Islet precursor cell (in vitro differentiated cells): ENCODE measurements around the gene SPATA2L.
A peak's percentile ranks its signal among the peaks of the same experiment; 100 is the strongest.

Experiments
- DNase-seq: peaks from one replicate; pipeline ENCODE4 v3.0.0-alpha.2; 2018

Gene SPATA2L

DNA sequence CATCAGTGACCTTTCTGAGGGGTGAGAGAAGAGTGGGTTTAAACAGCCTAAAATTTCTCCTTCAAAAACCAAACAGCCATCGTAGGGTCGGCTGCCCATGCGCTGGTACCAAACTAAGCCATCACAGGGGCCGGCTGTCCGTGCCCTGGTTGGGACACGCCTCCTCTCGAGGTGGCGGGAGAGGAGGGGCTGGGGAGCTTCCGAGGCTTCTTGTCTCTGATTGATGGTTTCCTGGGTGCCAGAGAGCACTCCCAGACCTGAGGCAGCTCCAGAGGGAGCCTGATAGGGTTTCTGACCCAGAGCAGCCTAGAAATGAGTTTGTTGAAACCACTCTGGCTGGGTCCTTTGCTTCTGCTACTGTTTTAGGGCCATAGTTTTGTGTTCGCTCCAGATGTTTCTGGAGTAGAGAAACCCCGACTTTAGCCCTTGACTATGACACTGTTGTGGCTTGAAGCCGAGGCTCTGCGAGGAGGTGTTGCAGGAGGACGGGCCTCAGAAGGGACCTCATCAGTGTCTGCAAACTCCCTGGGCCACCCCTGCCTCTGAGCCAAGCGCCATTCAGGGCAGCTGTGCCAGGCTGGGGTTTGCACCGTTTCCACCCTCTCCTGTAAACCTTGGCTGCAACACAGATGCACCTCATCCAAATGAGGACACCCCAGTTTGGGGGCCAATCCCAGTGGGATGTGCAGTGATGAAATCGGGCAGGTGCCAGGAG is 26.1 kb upstream of the SPATA2L start:
- no peak for DNase-seq

GRCh38 chr16:89723279-89724250 is 22.1 kb upstream of the SPATA2L start:
- no peak for DNase-seq

GRCh38 chr16:89722392-89723278 is 21.1 kb upstream of the SPATA2L start:
- DNase-seq, result no peak

DNA sequence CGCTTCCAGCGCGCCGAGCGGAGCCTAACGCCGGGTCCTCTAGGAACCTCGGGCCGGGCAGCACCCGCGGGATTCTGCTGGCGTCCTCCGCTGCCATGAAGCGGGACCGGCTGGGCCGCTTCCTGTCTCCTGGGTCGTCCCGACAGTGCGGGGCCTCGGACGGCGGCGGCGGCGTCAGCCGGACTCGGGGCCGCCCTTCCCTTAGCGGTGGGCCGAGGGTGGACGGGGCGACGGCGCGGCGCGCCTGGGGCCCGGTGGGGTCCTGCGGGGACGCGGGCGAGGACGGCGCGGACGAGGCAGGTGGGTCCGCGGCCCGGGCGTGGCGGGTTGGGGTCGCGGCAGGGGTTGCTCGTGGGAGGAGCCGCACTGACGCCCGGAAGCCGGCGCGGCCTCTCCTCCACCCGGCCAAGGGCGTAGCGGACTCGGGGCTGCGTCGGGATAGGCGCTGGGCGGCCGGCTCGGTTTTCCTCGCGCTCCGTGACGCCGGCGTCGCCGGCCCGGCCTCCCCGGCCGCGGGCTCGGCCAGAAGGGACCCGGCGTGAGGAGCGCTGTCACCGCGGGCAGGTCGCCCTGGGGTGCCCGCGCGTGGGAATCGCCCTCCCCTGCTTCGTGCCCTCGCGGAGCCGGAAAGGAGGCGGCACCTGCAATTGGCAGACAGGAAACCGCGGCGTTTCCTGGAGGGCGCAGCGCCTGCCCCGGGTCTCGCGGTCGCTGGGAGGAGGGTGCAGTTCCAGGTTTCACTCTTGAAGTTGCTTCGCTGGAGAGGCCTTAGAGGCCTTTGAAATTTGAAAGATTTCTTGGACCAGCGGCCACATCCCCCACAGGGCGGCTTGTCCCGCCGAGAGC is 20.3 kb upstream of the SPATA2L start:
- peak; percentile 77 for DNase-seq

DNA sequence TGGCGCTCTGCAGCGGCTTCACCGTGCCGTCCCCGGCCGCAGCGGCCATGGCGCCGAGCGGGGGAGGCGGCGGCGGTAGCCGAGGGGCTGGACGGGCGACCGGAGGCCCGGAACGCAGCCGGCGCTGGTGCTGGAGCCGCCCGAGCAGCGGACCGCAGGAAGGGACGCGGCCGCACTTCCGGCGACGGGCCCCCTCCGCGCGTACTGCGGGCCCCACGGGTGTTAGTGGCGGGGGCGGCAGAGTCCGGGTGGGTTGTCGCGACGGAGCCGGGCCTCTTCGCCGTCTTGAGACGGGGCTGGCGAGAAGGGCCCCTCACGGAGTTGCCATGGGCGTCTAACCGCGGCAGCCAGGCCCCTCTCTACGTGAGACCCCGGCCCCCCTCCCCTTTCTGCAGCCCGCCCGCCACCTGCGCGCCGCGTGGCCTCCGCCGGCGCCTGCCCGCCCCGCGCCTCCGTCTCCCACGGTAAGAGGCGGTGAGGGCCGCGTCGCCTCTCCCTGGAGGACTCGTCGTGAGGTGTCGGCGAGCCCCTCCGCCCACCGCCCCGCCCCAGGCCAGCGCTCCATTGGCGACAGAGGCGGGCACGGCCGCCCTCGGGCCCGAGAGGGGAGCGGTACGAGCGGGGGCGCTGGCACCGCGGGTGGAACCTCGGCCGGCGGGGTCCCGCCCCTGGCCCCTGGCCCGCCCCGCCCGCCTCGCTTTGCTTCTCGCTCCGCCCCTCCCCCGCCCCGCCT is 19.5 kb upstream of the SPATA2L start, which contains the start of the genes VPS9D1 and ZNF276:
VPS9D1 (minus strand) TSS at position 86 of the 733 bp plus-strand sequence; CDS start at position 49, 37 bp downstream.
ZNF276 (plus strand) TSS at position 725 of the 733 bp plus-strand sequence. CDS start 104 bp downstream, outside the sequence.
- peak; percentile 89 for DNase-seq

DNA sequence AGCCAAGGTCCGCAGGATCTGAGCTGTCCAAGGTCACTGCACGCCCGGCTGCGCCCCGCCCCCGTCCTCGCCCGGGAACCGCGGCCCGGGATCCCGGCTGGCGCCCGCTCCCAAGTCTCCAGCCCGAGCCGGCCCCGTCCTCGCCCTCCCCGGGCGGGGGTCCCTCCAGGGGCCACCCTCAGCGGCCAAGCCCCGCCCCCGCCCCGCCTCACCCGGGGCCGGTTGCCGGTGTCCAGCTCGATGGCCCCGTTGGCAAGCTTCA is 19.0 kb upstream of the SPATA2L start:
- peak; percentile 78 for DNase-seq

- no peak for DNase-seq
Measured at GRCh38 chr16:89717688-89718505, 16.4 kb upstream of the SPATA2L start.

DNA sequence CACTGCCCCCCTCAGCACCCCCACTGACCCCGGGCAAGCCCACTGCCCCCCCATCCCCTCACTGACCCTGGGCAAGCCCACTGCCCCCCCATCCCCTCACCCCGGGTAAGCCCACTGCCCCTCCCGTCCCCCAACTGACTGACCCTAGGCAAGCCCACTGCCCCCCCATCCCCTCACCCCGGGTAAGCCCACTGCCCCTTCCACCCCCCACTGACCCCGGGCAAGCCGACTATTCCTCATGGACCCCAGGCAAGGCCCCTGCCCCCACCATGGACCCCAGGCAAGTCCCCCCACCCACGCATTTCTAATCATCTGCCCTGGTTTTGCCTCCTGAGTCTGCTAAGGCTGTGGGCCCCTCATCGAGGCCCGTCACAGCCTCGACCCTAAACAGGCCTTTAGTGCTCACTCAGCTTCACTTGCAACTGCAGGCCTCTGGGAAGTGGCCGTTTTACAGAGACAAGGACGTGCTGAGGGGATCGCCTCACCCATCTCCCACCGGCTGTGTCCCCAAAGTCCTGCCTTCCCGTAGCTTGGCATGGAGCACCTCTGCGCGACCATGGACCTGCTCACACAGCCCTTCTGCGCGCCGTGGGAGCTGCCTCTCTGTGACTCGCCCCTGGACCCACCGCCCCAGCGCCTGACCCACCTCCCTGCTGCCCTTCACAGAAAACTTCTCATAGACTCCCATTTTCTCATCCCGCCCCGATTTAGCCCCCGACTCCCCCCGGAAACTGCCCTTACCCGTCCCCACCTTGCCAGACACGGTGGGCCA is 15.6 kb upstream of the SPATA2L start:
- no peak for DNase-seq

DNA sequence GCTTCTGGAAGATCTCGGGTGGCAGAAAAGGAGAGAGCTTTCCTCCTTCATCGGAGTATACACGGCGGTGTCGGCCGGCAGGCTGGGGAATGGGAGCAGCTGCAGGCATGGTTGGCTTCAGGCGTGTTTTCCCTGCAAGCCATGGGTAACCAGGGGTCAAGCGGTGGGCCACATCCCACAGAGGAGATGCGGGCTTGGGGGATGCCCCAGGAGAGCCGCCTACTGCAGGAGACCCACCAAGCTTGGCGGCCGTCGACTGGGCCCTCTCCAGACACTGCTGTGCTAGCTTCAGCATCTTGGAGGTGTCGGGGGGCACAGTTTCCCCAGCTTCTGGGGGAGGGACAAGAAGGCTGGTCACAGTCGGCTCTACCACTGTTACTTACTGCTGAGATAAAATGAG is 15.0 kb upstream of the SPATA2L start:
- no peak for DNase-seq

GRCh38 chr16:89712274-89712781 is 10.8 kb upstream of the SPATA2L start:
- no peak for DNase-seq

- DNase-seq, result peak; percentile 82
Measured at GRCh38 chr16:89711601-89712273, 10.2 kb upstream of the SPATA2L start.

DNA sequence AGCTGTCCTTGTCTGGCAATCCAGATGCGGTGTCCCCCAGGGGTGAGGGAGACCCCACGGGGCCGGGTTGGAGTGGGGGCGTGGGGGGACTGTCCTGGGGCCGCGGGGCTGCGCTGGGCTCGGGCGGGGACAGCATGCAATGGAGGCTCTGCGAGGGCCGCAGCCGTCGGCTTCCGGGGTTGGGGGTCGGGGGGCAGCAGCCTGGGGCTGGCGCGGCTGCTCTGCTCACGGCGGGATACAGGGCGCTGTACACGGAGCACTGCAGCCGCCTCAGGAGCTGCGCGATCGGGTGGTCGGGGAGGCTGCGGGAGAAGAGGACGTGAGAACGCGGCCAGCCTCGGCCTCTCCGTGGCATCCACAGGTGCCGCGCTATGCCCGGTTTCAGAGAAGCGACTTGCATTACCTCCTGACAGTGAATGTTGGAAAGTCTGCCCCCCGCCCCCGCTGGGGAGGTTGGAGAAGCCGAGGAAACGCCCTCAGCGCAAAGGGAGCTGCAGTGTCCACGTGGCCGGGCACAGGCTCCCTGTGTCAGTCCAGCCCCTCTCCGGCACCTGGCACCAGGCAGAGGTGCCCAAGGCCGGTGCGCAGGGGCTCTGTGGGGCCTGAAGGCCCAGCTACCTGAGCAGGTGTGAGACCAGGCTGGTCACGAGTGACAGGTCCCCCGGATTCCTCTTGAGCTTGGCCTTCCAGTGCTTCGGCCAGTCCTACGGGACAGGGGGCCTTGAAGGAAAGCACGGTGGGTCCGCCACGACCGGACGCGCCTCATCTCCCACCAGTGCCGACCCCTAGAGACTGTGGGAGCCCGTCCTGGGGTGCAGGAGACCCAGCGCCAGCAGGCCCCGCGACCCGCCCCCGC is 9.4 kb upstream of the SPATA2L start:
- DNase-seq, result peak; percentile 45

GRCh38 chr16:89709716-89710432 is 8.4 kb upstream of the SPATA2L start:
- DNase-seq, result no peak

GRCh38 chr16:89709166-89709565 is 7.7 kb upstream of the SPATA2L start:
- no peak for DNase-seq

- peak; percentile 44 for DNase-seq
Measured at GRCh38 chr16:89708481-89708931, 7.0 kb upstream of the SPATA2L start.

DNA sequence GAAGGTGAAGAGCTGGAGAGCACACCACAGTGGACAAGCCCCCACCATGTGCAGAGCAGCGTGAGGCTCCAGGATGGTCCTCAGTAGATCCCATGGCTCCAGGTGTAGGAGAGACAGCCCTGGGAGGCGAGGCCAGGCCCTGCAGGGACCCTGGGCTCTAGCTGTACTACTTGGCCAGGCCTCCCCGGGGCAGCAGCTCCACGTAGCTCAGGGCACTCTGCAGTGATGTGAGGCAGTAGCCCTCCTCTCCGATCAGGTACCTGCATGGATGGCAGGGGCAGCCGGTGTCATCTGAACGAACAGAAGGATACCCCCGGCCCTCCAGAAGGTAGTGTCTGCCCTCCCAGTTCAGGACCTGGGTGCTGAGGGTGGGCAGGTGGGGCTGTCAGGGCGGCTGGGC is 6.2 kb upstream of the SPATA2L start:
- peak; percentile 55 for DNase-seq
